Mammary epithelial cell (primary cell): ENCODE measurements around the gene RAB6A.

ENCODE experiments used
- CTCF ChIP-seq, 2 donors: IDR thresholded peaks in 1 of 2; conservative IDR thresholded peaks in 1 of 2; 2 replicates each; pipeline ENCODE4 v1.5.1; 2011 to 2012; ENCODE audit warnings: inconsistent platforms in 2 of 2, low read length in 2 of 2, mild to moderate bottlenecking in 2 of 2, control low read depth in 1 of 2, low read depth in 1 of 2; ENCODE audit not compliant: insufficient read depth in 1 of 2; ENCODE audit errors: extremely low read depth in 1 of 2
- EZH2 ChIP-seq: IDR thresholded peaks from 2 replicates; pipeline ENCODE4 v1.6.1; 2012; ENCODE audit warnings: low read length, inconsistent platforms, borderline replicate concordance

DNA sequence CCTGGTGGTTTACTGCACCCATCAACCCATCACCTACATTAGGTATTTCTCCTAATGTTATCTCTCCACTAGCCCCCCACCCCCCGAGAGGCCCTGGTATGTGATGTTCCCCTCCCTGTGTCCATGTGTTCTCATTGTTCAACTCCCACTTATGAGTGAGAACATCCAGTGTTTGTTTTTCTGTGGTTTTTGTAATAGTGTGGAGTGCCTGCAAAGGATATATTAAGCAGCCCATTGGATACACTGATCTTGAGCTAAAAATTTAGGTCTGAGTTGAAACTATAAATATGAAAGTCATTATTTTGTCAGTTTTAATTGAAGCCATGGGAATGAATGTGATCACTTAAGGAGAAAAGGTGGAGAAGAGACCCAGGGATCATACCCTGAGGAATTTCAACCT lies 49.8 kb upstream of the RAB6A start:
- TF ChIP-seq CTCF (conservative IDR thresholded peaks at IDR 0.05 in 1 of 2, IDR thresholded peaks at IDR 0.05 in 1 of 2; ENCODE audit: extremely low read depth in 1 of 2, insufficient read depth in 1 of 2, low read depth in 1 of 2, low read length in 2 of 2) (no peak), EZH2 (no peak)
